ENCODE measurements around the gene ANO2.

ANO2 gene

DNA sequence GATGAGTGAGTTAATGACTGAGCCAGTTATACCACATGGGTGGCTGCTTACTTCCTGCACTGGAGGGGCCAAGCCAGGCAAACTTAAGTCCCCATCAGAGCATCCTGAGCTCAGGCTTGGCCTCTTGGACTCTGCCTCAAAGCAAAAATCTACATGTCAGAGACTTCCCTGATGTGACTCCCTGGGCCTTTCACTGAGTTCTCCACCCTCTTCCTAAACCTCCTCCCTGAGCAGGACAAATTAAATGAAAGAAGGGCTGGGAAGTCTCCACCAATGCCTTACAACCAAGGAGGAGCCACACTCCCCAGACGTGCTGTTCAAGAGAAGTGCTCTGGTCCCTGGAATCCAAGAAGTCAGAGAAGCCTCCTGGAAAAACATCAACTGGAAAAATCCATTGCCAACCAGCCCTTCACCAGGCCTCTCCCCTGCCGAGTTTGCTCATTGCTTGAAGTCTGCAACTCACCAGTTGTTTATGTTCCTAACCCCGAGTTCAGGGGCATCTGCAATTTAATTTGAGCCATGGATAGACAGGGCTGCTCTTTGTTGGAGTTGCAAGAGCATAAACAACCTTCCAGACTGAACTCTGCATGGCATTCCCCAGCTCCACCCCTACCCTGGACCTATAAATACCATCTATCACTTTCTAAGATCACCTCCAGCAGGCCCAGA is 160.5 kb downstream of the ANO2 start:
- in situ Hi-C loops (cut with HindIII; ENCODE audit: low sequenced_read_pairs): no loop called here

DNA sequence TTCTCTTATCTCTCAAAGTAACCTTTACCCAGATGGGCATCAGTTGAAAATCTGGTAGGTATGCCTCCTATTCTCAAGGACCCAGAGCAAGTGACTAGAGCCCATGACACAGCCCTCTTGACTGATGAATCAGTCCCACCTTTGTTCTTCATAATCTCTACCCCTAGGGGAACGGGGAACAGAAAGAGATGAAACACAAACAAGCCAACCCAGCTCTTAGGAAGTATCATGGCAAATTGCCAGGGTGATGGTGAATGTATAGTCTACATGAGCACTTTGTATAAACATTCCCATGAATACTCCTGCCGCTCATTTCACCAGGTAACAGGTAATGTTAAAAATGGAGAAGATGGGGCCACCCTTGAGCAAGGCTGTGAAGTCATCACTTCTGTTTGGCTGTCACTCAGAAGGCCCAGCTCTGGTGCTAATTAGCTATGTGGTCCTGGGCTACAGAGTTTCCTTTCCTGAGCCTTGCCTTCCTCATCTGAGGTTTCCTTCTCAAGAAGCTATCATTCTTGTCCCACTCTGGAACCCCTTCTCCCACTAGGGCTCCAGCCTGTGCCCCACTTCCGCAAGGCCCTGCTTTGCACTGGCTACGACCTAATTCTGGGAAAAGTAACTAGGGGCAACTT is 161.7 kb downstream of the ANO2 start:
- in situ Hi-C loops (cut with HindIII; ENCODE audit: low sequenced_read_pairs): no loop called here

DNA sequence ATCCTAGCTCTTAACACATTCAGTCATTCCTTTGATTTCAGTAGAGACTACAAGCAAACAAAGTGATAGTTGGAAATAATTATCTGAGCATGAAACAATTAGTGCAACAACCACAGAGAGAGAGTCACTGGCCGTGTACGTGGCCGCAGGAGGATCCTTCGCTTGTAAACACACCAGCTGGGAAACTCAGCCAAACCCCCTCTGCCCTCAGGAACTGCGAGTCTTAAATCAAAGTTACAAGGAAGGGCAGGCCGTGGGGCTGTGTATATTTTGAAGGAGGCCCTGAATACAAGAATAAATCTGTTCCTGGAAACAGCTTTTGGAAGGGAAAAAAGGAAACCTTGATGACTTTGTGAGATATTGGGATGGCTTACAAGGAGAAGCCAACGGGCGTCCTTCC is 164.5 kb downstream of the ANO2 start:
- in situ Hi-C loops (cut with HindIII; ENCODE audit: low sequenced_read_pairs): no loop called here

DNA sequence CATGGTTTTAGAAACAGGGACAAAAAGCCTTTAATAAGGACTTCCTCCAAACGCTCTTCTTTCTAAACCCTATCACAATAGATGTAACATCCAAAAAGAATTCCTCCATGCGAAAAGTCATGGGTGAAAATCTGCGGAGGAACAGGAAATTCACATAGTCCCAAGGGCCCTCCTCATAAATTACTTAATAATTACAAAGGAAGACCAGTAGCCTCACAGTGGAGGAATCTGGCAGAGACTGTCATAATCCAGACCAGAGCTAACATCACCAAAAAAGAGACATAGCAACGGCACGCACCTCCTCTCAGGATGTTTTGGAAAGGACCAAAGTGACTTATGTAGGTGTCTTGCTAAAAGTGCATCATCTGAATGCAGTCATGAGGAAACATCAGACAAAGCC is 165.7 kb downstream of the ANO2 start:
- in situ Hi-C loops (cut with HindIII; ENCODE audit: low sequenced_read_pairs): no loop called here

DNA sequence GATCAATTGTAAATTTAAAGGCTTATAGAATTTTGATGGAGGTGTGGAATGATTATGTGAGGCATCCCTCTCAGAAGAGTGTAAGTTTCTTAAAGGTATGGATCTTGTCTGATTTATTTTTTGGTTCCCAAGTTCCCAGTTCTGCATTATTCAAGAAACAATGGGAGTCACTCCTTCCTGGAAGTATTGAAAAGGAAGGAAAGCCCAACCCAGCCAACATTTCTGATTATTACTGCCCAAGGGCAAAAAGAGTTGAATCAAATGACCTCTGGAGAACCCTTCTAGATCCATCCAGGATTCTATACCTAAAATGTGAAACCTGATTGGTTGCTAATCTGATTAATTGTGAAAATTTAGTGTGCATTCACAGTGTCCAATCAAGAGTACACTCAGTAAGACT is 166.2 kb downstream of the ANO2 start:
- in situ Hi-C loops (cut with HindIII; ENCODE audit: low sequenced_read_pairs): no loop called here

- in situ Hi-C loops (cut with HindIII; ENCODE audit: low sequenced_read_pairs): no loop called here
Observed at GRCh38 chr12:5777451-5777850, 167.6 kb downstream of the ANO2 start.

DNA sequence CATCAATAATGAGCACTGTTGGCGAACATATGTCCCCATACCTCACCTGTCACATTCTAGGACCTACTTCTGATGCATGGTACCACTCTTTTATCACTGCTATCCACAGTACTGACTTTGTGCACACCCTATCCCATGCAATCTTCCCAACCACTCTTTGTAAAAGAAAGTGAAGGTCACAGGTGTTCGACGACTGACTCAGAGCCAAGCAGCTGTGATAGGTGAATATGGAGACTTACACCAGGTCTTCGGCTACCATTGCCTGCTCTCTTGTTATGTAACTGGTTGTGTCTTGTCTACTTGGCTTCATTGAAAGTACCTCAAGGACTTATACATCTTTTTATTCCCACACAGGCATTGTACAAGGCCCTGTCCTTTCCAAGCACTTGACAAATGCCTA is 169.0 kb downstream of the ANO2 start:
- in situ Hi-C loops (cut with HindIII; ENCODE audit: low sequenced_read_pairs): no loop called here

DNA sequence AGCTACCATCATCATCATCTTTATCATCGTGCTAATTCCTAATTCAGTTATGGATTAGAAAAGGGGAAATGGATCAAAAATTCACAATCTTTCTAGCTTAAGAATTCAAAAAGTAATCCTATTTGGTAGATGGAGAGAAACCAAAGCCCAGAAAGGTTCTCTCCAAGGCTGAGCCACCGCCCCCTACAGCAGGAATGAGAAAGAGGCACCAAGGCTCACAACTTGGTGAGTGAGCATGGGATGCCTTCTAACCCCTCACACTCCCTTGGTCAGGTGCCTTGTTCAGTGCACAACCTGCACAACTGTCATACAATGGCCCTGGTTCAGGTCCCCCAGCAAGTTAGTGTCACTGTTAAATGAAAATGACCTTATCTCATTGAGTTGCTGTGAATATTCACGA is 171.5 kb downstream of the ANO2 start:
- in situ Hi-C loops (cut with HindIII; ENCODE audit: low sequenced_read_pairs): no loop called here

GRCh38 chr12:5771756-5772155 is 173.3 kb downstream of the ANO2 start:
- in situ Hi-C loops (cut with HindIII; ENCODE audit: low sequenced_read_pairs): no loop called here

GRCh38 chr12:5770727-5771126 is 174.3 kb downstream of the ANO2 start:
- in situ Hi-C loops (cut with HindIII; ENCODE audit: low sequenced_read_pairs): no loop called here

- in situ Hi-C loops (cut with HindIII; ENCODE audit: low sequenced_read_pairs): no loop called here
Observed at GRCh38 chr12:5768581-5769196, 176.4 kb downstream of the ANO2 start.

DNA sequence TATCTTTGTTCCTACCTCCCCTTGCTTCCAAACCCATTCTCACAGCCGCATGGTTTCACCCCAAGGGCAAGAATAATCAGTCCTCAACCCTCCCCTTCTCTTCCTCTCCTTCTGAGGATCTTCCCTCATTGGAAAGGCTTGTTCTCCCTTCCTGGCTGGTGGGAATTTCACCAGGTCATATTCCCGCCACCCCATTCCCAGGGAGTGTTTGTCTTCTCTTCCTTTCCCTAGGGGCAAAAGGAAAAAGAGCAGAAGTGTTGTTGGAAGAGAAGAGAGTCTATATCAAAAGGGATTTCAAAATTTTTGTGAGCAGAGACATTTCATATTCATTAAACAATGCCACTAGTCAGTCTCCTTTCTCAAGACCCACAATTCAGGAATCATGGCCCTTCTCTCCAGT is 176.9 kb downstream of the ANO2 start:
- in situ Hi-C loops (cut with HindIII; ENCODE audit: low sequenced_read_pairs): no loop called here

DNA sequence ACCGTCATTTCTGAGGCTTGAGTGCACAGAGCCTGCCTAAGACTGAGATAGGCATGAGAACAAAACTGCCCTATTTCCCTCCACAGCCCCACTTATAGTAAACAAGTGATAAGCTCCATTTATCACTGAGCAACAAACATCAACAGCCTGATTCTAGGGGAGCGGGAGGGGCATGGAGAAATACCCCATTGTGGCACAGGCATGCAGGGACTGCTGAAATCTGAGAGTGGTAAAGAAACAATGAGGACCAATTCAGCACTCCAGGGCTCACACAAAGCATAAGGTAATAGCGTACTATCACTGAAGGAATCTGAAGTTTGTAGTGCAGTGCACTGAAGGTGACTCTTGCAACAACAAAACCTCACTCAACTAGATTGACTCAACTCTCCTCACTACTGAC is 186.7 kb downstream of the ANO2 start:
- in situ Hi-C loops (cut with HindIII; ENCODE audit: low sequenced_read_pairs): no loop called here

- in situ Hi-C loops (cut with HindIII; ENCODE audit: low sequenced_read_pairs): no loop called here
Observed at GRCh38 chr12:5756338-5756842, 188.7 kb downstream of the ANO2 start.

- in situ Hi-C loops (cut with HindIII; ENCODE audit: low sequenced_read_pairs): no loop called here
Observed at GRCh38 chr12:5748027-5748426, 197.0 kb downstream of the ANO2 start.

- in situ Hi-C loops (cut with HindIII; ENCODE audit: low sequenced_read_pairs): no loop called here
Observed at GRCh38 chr12:5746917-5747316, 198.1 kb downstream of the ANO2 start.

- in situ Hi-C loops (cut with HindIII; ENCODE audit: low sequenced_read_pairs): no loop called here
Observed at GRCh38 chr12:5746036-5746908, 198.8 kb downstream of the ANO2 start.

DNA sequence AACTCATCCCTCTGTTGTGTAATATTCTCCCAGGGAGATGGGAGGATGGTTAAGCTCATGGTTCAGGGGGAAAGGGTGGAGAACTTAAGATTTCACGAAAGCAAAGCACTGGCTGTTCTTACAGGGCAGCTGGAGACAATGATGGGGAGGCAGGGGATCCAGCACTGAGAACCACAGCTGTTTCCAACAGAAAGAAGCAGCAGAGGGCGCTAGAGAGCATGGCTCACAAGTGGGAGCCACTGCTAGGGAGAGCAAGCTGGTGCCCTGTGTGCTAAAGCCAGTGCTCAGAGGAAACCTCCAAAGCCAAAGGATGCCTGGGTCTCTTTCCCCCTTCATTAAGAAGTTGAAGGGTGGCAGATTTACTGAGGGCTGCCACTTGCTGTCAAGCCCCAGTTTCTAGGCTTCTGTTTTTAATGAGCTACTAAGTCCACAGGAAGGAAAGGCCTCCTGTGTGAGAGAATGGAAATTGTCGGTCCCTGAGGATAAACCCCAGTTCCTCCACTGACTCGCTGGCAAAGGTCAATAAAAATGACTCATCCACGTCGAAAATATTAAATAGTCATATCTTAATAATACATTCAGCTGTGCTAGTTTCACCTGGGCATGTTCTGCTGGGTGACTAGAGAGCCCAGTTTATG is 199.7 kb downstream of the ANO2 start:
- in situ Hi-C loops (cut with HindIII; ENCODE audit: low sequenced_read_pairs): no loop called here

DNA sequence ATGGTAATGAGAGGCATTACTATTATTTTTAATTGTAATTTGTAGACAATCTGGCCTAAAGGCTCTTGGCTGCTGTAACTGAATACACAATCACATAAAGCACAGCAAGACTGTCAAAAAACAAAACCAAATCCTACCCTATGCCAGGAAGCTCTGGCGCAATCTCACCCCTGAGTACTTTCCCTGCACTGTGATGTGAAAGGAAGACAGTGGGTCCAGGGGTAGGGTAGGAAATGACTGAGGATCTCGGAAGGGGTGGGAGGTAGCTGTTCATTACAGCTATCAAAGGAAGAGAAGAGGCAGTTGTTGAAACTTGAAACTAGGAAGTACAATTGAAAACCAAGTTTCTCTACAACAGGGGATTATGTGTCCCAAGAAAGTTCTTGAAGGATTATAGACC is 202.8 kb downstream of the ANO2 start:
- in situ Hi-C loops (cut with HindIII; ENCODE audit: low sequenced_read_pairs): no loop called here

DNA sequence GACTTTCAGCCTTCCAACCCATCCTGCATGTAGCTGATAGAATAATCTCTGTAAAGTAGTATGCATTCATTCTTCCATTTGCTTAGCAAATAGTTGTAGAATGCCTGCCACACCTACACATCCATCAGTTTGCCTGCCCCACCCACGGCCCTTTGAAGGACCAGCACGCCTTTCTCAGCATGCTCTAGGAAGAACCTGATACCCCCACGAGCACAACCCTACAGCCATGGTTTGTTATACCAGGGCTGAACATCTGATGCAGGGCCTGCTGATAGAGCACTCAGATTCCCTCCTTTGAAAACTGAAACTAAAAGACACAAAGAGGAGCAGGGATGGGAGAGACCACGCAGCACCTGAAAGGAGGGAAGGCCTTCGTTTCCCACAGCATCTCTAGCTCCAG is 205.1 kb downstream of the ANO2 start:
- in situ Hi-C loops (cut with HindIII; ENCODE audit: low sequenced_read_pairs): no loop called here

- in situ Hi-C loops (cut with HindIII; ENCODE audit: low sequenced_read_pairs): no loop called here
Observed at GRCh38 chr12:5737778-5738177, 207.3 kb downstream of the ANO2 start.
